Thyroid gland (tissue), 4 donors: ENCODE data around the gene CTDSP2. TPM values are rescaled to one million over a fixed set of nuclear protein-coding genes. Genes with fewer than 3 reads are reported as not detected.

Experiments used
- DNase-seq, 2 donors: peaks; one replicate each; pipeline ENCODE4 v3.0.0-alpha.2; 2019
- H3K27ac ChIP-seq, 3 donors: fragments of 200-600 bp; sonication (generic); 1 replicate in 2 of 3; 2 replicates in 1 of 3; pipeline ENCODE4 v1.5.1; 2016 to 2019; ENCODE audit warnings: mild to moderate bottlenecking in 1 of 3, moderate library complexity in 1 of 3
- H3K27me3 ChIP-seq: fragments of 200-600 bp; sonication (generic); one replicate; pipeline ENCODE4 v1.5.1; 2019
- H3K36me3 ChIP-seq, 2 donors: fragments of 200-600 bp; sonication (generic); one replicate each; pipeline ENCODE4 v1.5.1; 2016 to 2019
- H3K4me1 ChIP-seq, 2 donors: fragments of 200-600 bp; sonication (generic); one replicate each; pipeline ENCODE4 v1.5.1; 2017 to 2019
- H3K4me3 ChIP-seq, 3 donors: fragments of 200-600 bp; sonication (generic); replicated peaks in 1 of 3; 1 replicate in 2 of 3; 2 replicates in 1 of 3; pipeline ENCODE4 v1.5.1; 2016; ENCODE audit warnings: mild to moderate bottlenecking in 1 of 3
- H3K9me3 ChIP-seq: fragments of 200-600 bp; sonication (generic); one replicate; pipeline ENCODE4 v1.5.1; 2017
- CTCF ChIP-seq, 6 experiments: fragments of 200-600 bp in 3 of 6; fragments of 450-650 bp in 3 of 6; sonication (generic) in 3 of 6; IDR thresholded peaks; one replicate each; pipeline ENCODE4 v1.5.1; 2016 to 2019; ENCODE audit warnings: antibody characterized with exemption in 6 of 6, mild to moderate bottlenecking in 2 of 6, inconsistent platforms in 1 of 6, moderate library complexity in 1 of 6
- POLR2A ChIP-seq, 2 donors: fragments of 450-650 bp; IDR thresholded peaks; one replicate each; pipeline ENCODE4 v1.6.1; 2017; ENCODE audit warnings: antibody characterized with exemption in 2 of 2, mild to moderate bottlenecking in 2 of 2, moderate library complexity in 1 of 2
- WGBS, 2 donors: methylation state at CpG; one replicate each; pipeline ENCODE4 v1.1.5; 2017; 5-methylcytosine and 5-hydroxymethylcytosine counted together
- intact Hi-C: fragments of 100-400 bp; cut with DNase I; formaldehyde crosslinking; loops from one replicate; pipeline ENCODE4 v1.15.1; 2023
- total RNA-seq, 4 donors: library from RNA; depleted of rRNA; stranded (reverse); fragments of >200 nt; gene quantifications; one replicate each; pipeline ENCODE4 v1.2.3, GENCODE V29; 2016

The CTDSP2 gene
- total RNA-seq, 4 donors from 2014 or later, result 91.5 to 190 (median 138) TPM

DNA sequence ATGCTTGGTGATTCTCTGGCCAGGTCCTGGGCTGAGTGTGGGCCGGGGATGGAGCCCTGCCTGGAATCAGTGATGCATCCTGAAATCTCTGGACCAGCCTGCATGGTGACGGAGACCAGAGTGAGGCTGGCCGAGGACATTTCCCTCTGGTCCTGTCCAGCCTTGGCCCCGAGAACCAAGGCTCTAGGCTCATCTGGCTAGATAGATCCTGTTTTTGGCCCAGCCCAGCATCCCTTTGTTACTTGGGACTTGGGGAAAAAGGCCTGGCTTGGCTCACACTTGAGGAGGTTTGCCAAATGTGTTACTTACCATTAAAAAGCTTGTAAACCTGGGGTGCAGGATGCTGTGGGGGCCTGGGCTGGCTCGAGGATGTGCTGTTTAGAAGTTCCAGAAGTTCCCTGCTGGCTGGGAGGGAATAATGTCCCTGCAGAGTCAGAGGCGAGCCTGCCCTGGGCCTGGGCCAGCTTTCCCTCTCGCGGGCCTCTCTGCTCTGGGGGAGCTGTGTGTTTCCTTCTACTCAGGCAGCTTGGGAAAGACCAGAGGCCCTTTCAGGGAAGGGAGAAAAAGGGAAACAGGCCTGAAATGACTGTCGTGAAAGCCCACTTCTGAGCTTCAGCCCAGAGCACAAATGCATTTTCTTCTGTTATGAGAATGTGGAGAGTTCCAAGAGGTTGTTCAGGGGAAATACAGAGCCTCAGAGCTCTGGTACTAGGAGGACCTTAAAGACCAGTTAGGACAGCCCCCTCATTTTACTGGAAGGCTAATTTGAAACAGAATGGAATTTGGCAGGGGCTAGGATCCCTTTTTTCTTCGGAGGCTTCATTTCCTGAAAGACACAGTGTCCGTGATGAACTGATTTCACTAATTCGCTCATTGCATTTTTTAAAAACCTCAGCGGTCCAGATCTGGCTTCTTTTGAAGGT is 47.2 kb upstream of the CTDSP2 start:
- intact Hi-C loops, result loop anchor here (5.0 kb wide), 1 partner anchor 41 kb away; no protein-coding TSS in a partner anchor
- H3K36me3 ChIP-seq, result no peaks in the 10 kb centered on the region
- 23 to 26% methylated on average over 12 to 13 of the region's 13 CpGs for WGBS, 2 donors
- no peak overlapping the region for H3K4me3 ChIP-seq
- no peaks in the 10 kb centered on the region for H3K9me3 ChIP-seq
- H3K27ac ChIP-seq, result peak overlapping the region; percentile 91 to 98 (median 95)
- peak; percentile 88 to 94 for DNase-seq
- H3K4me1 ChIP-seq, result peaks cover 50 to 90% of the 10 kb centered on the region in 2 donors
- H3K27me3 ChIP-seq, result no peaks in the 10 kb centered on the region
- TF ChIP-seq CTCF (IDR thresholded peaks at IDR 0.05) (peak in 2 of 6 experiments; percentile 7 to 11), POLR2A (IDR thresholded peaks at IDR 0.05) (peak in 1 of 2 donors; percentile 33)

- Histone ChIP-seq H3K27me3 (no peaks in the 10 kb centered on the region), H3K4me3 (no peak overlapping the region), H3K4me1 (peaks cover 37 to 88% of the 10 kb centered on the region in 2 donors), H3K27ac (peak overlapping the region in 2 of 3 donors; percentile 95 to 98), H3K9me3 (no peaks in the 10 kb centered on the region), H3K36me3 (no peaks in the 10 kb centered on the region)
- TF ChIP-seq CTCF (IDR thresholded peaks at IDR 0.05), result no peak
- no peak for TF ChIP-seq POLR2A (IDR thresholded peaks at IDR 0.05)
- WGBS, 2 donors, result 81 to 83% methylated on average over 9 of the region's 9 CpGs
- intact Hi-C loops, result loop anchor here (5.0 kb wide), 1 partner anchor 40 kb away; no protein-coding TSS in a partner anchor
- no peak for DNase-seq
Measured at GRCh38 chr12:57892232-57892972, 45.9 kb upstream of the CTDSP2 start.

- H3K9me3 ChIP-seq, result no peaks in the 10 kb centered on the region
- H3K27ac ChIP-seq, result peak overlapping the region in 1 of 3 donors; percentile 95
- peaks cover 32 to 82% of the 10 kb centered on the region in 2 donors for H3K4me1 ChIP-seq
- DNase-seq, result no peak
- H3K27me3 ChIP-seq, result no peaks in the 10 kb centered on the region
- H3K36me3 ChIP-seq, result no peaks in the 10 kb centered on the region
- no peak for TF ChIP-seq CTCF (IDR thresholded peaks at IDR 0.05)
- no peak for TF ChIP-seq POLR2A (IDR thresholded peaks at IDR 0.05)
- H3K4me3 ChIP-seq, result no peak overlapping the region
- WGBS, 2 donors, result 93% methylated on average over 6 of the region's 6 CpGs
- intact Hi-C loops, result loop anchor here (5.0 kb wide), 1 partner anchor 39 kb away; no protein-coding TSS in a partner anchor
Measured at GRCh38 chr12:57891542-57892228, 45.2 kb upstream of the CTDSP2 start.

DNA sequence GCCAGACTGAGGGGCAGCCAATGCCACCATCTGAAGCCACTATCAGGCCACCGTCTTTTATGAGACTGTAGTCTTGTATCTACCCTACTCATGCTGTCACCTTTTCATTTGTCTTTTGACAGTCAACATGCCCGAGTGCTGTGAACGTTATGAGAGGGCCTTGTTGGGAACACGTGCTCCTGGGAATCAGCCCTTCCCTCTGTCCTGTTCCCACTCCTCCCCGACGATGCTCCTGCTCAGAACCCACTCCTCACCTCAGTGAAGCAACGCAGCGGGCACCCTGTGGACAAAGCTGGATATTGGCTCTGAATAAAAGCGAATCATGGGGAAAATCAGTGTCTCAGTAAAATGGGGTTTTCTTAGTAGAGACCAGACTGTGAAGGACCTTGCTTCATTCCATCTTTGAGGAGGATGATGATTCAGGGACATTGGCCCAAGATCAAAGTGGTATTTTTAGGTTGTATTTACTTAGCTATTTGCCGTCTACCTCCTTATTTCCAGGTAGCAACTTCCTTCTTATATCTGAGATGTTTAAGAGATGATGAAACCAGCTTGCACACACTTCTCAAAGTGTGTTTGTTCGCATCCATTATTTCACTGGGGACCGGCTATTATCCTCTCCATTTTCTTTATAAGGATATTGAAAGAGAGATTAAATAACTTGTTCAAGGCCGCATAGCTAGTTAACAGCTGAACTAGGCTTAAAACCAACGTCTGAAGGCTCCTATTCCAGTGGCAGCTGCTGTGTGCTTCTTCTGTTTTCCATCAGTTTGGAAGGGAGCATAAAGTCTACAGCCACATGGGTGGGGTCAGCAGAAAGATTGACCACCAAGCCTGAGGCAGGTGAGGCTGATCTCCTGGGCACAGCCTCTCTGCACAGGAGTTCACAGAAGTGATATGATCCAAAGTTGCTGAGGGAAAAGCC is 43.9 kb upstream of the CTDSP2 start:
- whole genome bisulfite sequencing, 2 donors, result 80 to 83% methylated on average over 14 of the region's 14 CpGs
- no peak overlapping the region for H3K4me3 ChIP-seq
- H3K27me3 ChIP-seq, result no peaks in the 10 kb centered on the region
- no peak for TF ChIP-seq CTCF (IDR thresholded peaks at IDR 0.05)
- no peak for TF ChIP-seq POLR2A (IDR thresholded peaks at IDR 0.05)
- no peaks in the 10 kb centered on the region for H3K36me3 ChIP-seq
- DNase-seq, result no peak
- peak overlapping the region; percentile 41 to 58 (median 46) for H3K27ac ChIP-seq
- intact Hi-C loops, result loop anchor here (5.0 kb wide), 1 partner anchor 38 kb away; no protein-coding TSS in a partner anchor
- no peaks in the 10 kb centered on the region for H3K9me3 ChIP-seq
- peaks cover 23 to 72% of the 10 kb centered on the region in 2 donors for H3K4me1 ChIP-seq
